AG04450 (cell line): ENCODE data around the gene SMAD6. TPM values are rescaled to one million over a fixed set of nuclear protein-coding genes. Genes with fewer than 3 reads are reported as not detected.

Experiments
- CTCF ChIA-PET: fragments of 300-600, 350-600 bp; formaldehyde crosslinking; extraction: SDS; loops from one replicate; lab custom pipeline; 2022; ENCODE audit warnings: antibody characterized with exemption, inconsistent platforms; lab: Charles Lee
- POLR2A ChIA-PET: fragments of 350-600 bp; formaldehyde crosslinking; extraction: SDS; loops from one replicate; lab custom pipeline; 2021; ENCODE audit warnings: antibody characterized with exemption, inconsistent platforms; lab: Yijun Ruan, JAX
- DNase-seq: peaks from one replicate; pipeline ENCODE4 v3.0.0-alpha.2; 2011; ENCODE audit warnings: low read depth, low spot score
- H3K27ac ChIP-seq: one replicate; pipeline ENCODE4 v1.5.1; 2012; ENCODE audit warnings: low read depth, low read length, control low read depth
- H3K27me3 ChIP-seq: one replicate; pipeline ENCODE4 v1.6.0; 2012; ENCODE audit warnings: low read length; ENCODE audit not compliant: control insufficient read depth, insufficient read depth
- H3K4me3 ChIP-seq: 2 replicates; pipeline ENCODE4 v1.5.1; 2011; ENCODE audit warnings: mild to moderate bottlenecking, low read depth, low read length, control low read depth
- H3K9me3 ChIP-seq: 2 replicates; pipeline ENCODE4 v1.5.1; 2012; ENCODE audit warnings: low read length; ENCODE audit not compliant: control insufficient read depth, insufficient read depth
- CTCF ChIP-seq: IDR thresholded peaks from 2 replicates; pipeline ENCODE4 v1.5.1; 2011; ENCODE audit warnings: low read depth, low read length, control low read depth, inconsistent platforms
- polyA plus RNA-seq: library from polyadenylated mRNA; depleted of rRNA; stranded (reverse); fragments of >200 nt; gene quantifications from 2 replicates; pipeline ENCODE4 v1.2.3, GENCODE V29; 2011

SMAD6 gene
- polyA plus RNA-seq, 1 experiment = 1.8 TPM

- no peak for DNase-seq
- peaks cover 6% of the 10 kb centered on the region; the same call in 1 of the 2 replicates for H3K9me3 ChIP-seq
- no peak overlapping the region for H3K4me3 ChIP-seq
- no peaks in the 10 kb centered on the region for H3K27me3 ChIP-seq
- no peak for TF ChIP-seq CTCF
- POLR2A ChIA-PET = no interaction called here
- peak overlapping the region; percentile 32 for H3K27ac ChIP-seq
- CTCF ChIA-PET = interaction anchor here (1.1 kb wide), 1 partner anchor 90 kb away, joined by 3 read pairs; no protein-coding TSS in a partner anchor
Measured at GRCh38 chr15:66760968-66761725, 59.1 kb downstream of the SMAD6 start.

GRCh38 chr15:66761726-66762595 lies 59.9 kb downstream of the SMAD6 start:
- no peak for TF ChIP-seq CTCF
- POLR2A ChIA-PET = no interaction called here
- peaks cover 6% of the 10 kb centered on the region; the same call in 1 of the 2 replicates for H3K9me3 ChIP-seq
- DNase-seq = no peak
- H3K27ac ChIP-seq = peak overlapping the region; percentile 32
- CTCF ChIA-PET = no interaction called here
- H3K4me3 ChIP-seq = no peak overlapping the region
- no peaks in the 10 kb centered on the region for H3K27me3 ChIP-seq

- no peak for DNase-seq
- H3K27me3 ChIP-seq = no peaks in the 10 kb centered on the region
- no peaks in the 10 kb centered on the region for H3K9me3 ChIP-seq
- no peak overlapping the region for H3K4me3 ChIP-seq
- TF ChIP-seq CTCF = no peak
- ChIA-PET POLR2A (interaction anchor here (0.6 to 1.2 kb wide), 2 partner anchors 40 to 253 kb away, joined by 3 to 4 read pairs; no protein-coding TSS in a partner anchor), CTCF (interaction anchor here (1.8 kb wide), 1 partner anchor 88 kb away, joined by 4 read pairs; no protein-coding TSS in a partner anchor)
- H3K27ac ChIP-seq = peak overlapping the region; percentile 66
Measured at GRCh38 chr15:66763186-66764071, 61.4 kb downstream of the SMAD6 start.

- no peak for DNase-seq
- Histone ChIP-seq H3K9me3 (no peaks in the 10 kb centered on the region), H3K4me3 (no peak overlapping the region), H3K27me3 (no peaks in the 10 kb centered on the region), H3K27ac (peak overlapping the region; percentile 66)
- CTCF ChIA-PET = interaction anchor here (1.8 kb wide), 1 partner anchor 87 kb away, joined by 4 read pairs; no protein-coding TSS in a partner anchor
- POLR2A ChIA-PET = interaction anchor here (0.6 to 1.2 kb wide), 2 partner anchors 40 to 254 kb away, joined by 3 to 4 read pairs; no protein-coding TSS in a partner anchor
- no peak for TF ChIP-seq CTCF
Measured at GRCh38 chr15:66764072-66764786, 62.2 kb downstream of the SMAD6 start.
